ENCODE results near the gene KANSL1L.

Gene KANSL1L

GRCh38 chr2:210162466-210163124, 8.6 kb downstream of the KANSL1L start:
- Mint-ChIP-seq H3K27ac (no peak overlapping the region), H3K4me3 (no peak overlapping the region), H3K9me3 (no peaks in the 10 kb centered on the region), H3K27me3 (no peaks in the 10 kb centered on the region), H3K4me1 (ENCODE audit: low read depth) (peaks cover 18% of the 10 kb centered on the region), H3K36me3 (ENCODE audit: low read depth) (no peaks in the 10 kb centered on the region)
- DNase-seq, result no peak

GRCh38 chr2:210159059-210159458, 12.2 kb downstream of the KANSL1L start:
- DNase-seq, result no peak
- Mint-ChIP-seq H3K27me3 (no peaks in the 10 kb centered on the region), H3K4me3 (no peak overlapping the region), H3K27ac (no peak overlapping the region), H3K36me3 (ENCODE audit: low read depth) (peaks cover 12% of the 10 kb centered on the region), H3K4me1 (ENCODE audit: low read depth) (peaks cover 14% of the 10 kb centered on the region), H3K9me3 (no peaks in the 10 kb centered on the region)

- Mint-ChIP-seq H3K36me3 (ENCODE audit: low read depth) (peaks cover 20% of the 10 kb centered on the region), H3K27me3 (no peaks in the 10 kb centered on the region), H3K4me3 (no peak overlapping the region), H3K9me3 (no peaks in the 10 kb centered on the region), H3K4me1 (ENCODE audit: low read depth) (peaks cover 13% of the 10 kb centered on the region), H3K27ac (no peak overlapping the region)
- no peak for DNase-seq
Observed at GRCh38 chr2:210158236-210158635, 13.0 kb downstream of the KANSL1L start.

- H3K9me3 Mint-ChIP-seq, result no peaks in the 10 kb centered on the region
- H3K27me3 Mint-ChIP-seq, result no peaks in the 10 kb centered on the region
- H3K27ac Mint-ChIP-seq, result no peak overlapping the region
- no peak overlapping the region for H3K4me3 Mint-ChIP-seq
- H3K4me1 Mint-ChIP-seq (ENCODE audit: low read depth), result peaks cover 6% of the 10 kb centered on the region
- H3K36me3 Mint-ChIP-seq (ENCODE audit: low read depth), result peaks cover 21% of the 10 kb centered on the region
- no peak for DNase-seq
Observed at GRCh38 chr2:210157526-210157925, 13.7 kb downstream of the KANSL1L start.

GRCh38 chr2:210147614-210148013, 23.6 kb downstream of the KANSL1L start:
- no peak for DNase-seq
- H3K36me3 Mint-ChIP-seq (ENCODE audit: low read depth), result peaks cover 60% of the 10 kb centered on the region
- H3K4me1 Mint-ChIP-seq (ENCODE audit: low read depth), result no peaks in the 10 kb centered on the region
- H3K4me3 Mint-ChIP-seq, result no peak overlapping the region
- H3K27me3 Mint-ChIP-seq, result no peaks in the 10 kb centered on the region
- peaks cover 14% of the 10 kb centered on the region for H3K9me3 Mint-ChIP-seq
- no peak overlapping the region for H3K27ac Mint-ChIP-seq

GRCh38 chr2:210132239-210132638, 39.0 kb downstream of the KANSL1L start:
- Mint-ChIP-seq H3K4me1 (ENCODE audit: low read depth) (peaks cover 4% of the 10 kb centered on the region), H3K27ac (no peak overlapping the region), H3K36me3 (ENCODE audit: low read depth) (peaks cover 8% of the 10 kb centered on the region), H3K27me3 (no peaks in the 10 kb centered on the region), H3K9me3 (peaks cover 2% of the 10 kb centered on the region), H3K4me3 (no peak overlapping the region)
- no peak for DNase-seq

GRCh38 chr2:210128961-210129360, 42.2 kb downstream of the KANSL1L start:
- Mint-ChIP-seq H3K4me1 (ENCODE audit: low read depth) (peaks cover 4% of the 10 kb centered on the region), H3K27me3 (no peaks in the 10 kb centered on the region), H3K27ac (no peak overlapping the region), H3K9me3 (peaks cover 20% of the 10 kb centered on the region), H3K36me3 (ENCODE audit: low read depth) (peaks cover 35% of the 10 kb centered on the region), H3K4me3 (no peak overlapping the region)
- DNase-seq, result no peak

GRCh38 chr2:210113614-210114235, 57.5 kb downstream of the KANSL1L start:
- no peak for DNase-seq
- Mint-ChIP-seq H3K36me3 (ENCODE audit: low read depth) (peaks cover 48% of the 10 kb centered on the region), H3K4me1 (ENCODE audit: low read depth) (peaks cover 2% of the 10 kb centered on the region), H3K9me3 (peaks cover 32% of the 10 kb centered on the region), H3K4me3 (no peak overlapping the region), H3K27me3 (no peaks in the 10 kb centered on the region), H3K27ac (no peak overlapping the region)

- Mint-ChIP-seq H3K4me1 (ENCODE audit: low read depth) (peaks cover 6% of the 10 kb centered on the region), H3K4me3 (no peak overlapping the region), H3K27me3 (no peaks in the 10 kb centered on the region), H3K36me3 (ENCODE audit: low read depth) (peaks cover 45% of the 10 kb centered on the region), H3K9me3 (peaks cover 32% of the 10 kb centered on the region), H3K27ac (no peak overlapping the region)
- DNase-seq, result no peak
Observed at GRCh38 chr2:210112871-210113270, 58.3 kb downstream of the KANSL1L start.

- H3K9me3 Mint-ChIP-seq, result no peaks in the 10 kb centered on the region
- H3K4me3 Mint-ChIP-seq, result no peak overlapping the region
- H3K27ac Mint-ChIP-seq, result no peak overlapping the region
- H3K4me1 Mint-ChIP-seq (ENCODE audit: low read depth), result no peaks in the 10 kb centered on the region
- no peak for DNase-seq
- peaks cover 15% of the 10 kb centered on the region for H3K36me3 Mint-ChIP-seq (ENCODE audit: low read depth)
- no peaks in the 10 kb centered on the region for H3K27me3 Mint-ChIP-seq
Observed at GRCh38 chr2:210099940-210100339, 71.3 kb downstream of the KANSL1L start.

GRCh38 chr2:210094787-210095186, 76.4 kb downstream of the KANSL1L start:
- Mint-ChIP-seq H3K4me1 (ENCODE audit: low read depth) (no peaks in the 10 kb centered on the region), H3K27ac (no peak overlapping the region), H3K9me3 (no peaks in the 10 kb centered on the region), H3K4me3 (no peak overlapping the region), H3K27me3 (no peaks in the 10 kb centered on the region), H3K36me3 (ENCODE audit: low read depth) (no peaks in the 10 kb centered on the region)
- no peak for DNase-seq

- no peak overlapping the region for H3K27ac Mint-ChIP-seq
- no peaks in the 10 kb centered on the region for H3K27me3 Mint-ChIP-seq
- no peak for DNase-seq
- no peaks in the 10 kb centered on the region for H3K4me1 Mint-ChIP-seq (ENCODE audit: low read depth)
- no peaks in the 10 kb centered on the region for H3K9me3 Mint-ChIP-seq
- no peak overlapping the region for H3K4me3 Mint-ChIP-seq
- H3K36me3 Mint-ChIP-seq (ENCODE audit: low read depth), result no peaks in the 10 kb centered on the region
Observed at GRCh38 chr2:210092791-210093190, 78.4 kb downstream of the KANSL1L start.

GRCh38 chr2:210086930-210087329, 84.3 kb downstream of the KANSL1L start:
- Mint-ChIP-seq H3K4me1 (ENCODE audit: low read depth) (no peaks in the 10 kb centered on the region), H3K36me3 (ENCODE audit: low read depth) (no peaks in the 10 kb centered on the region), H3K27ac (no peak overlapping the region), H3K27me3 (no peaks in the 10 kb centered on the region), H3K9me3 (no peaks in the 10 kb centered on the region), H3K4me3 (no peak overlapping the region)
- no peak for DNase-seq

GRCh38 chr2:210086292-210086691, 84.9 kb downstream of the KANSL1L start:
- Mint-ChIP-seq H3K27ac (no peak overlapping the region), H3K27me3 (no peaks in the 10 kb centered on the region), H3K9me3 (no peaks in the 10 kb centered on the region), H3K4me1 (ENCODE audit: low read depth) (no peaks in the 10 kb centered on the region), H3K4me3 (no peak overlapping the region), H3K36me3 (ENCODE audit: low read depth) (no peaks in the 10 kb centered on the region)
- DNase-seq, result no peak

- H3K9me3 Mint-ChIP-seq, result no peaks in the 10 kb centered on the region
- H3K27me3 Mint-ChIP-seq, result no peaks in the 10 kb centered on the region
- no peak overlapping the region for H3K4me3 Mint-ChIP-seq
- H3K27ac Mint-ChIP-seq, result no peak overlapping the region
- no peak for DNase-seq
- no peaks in the 10 kb centered on the region for H3K4me1 Mint-ChIP-seq (ENCODE audit: low read depth)
- no peaks in the 10 kb centered on the region for H3K36me3 Mint-ChIP-seq (ENCODE audit: low read depth)
Observed at GRCh38 chr2:210072922-210073509, 98.2 kb downstream of the KANSL1L start.

All from activated T-cell treated with anti-CD3 and anti-CD28 coated beads, Interleukin-2, amount 50 U/mL, for 24 hours (primary cell).